Ishikawa (cell line): ENCODE results near the gene OXGR1.

Source experiments
- CEBPB ChIP-seq: IDR thresholded peaks from 2 replicates; pipeline ENCODE4 v1.6.1; 2012
- EGR1 ChIP-seq: IDR thresholded peaks from 2 replicates; pipeline ENCODE4 v1.6.1; 2012
- EP300 ChIP-seq: IDR thresholded peaks from 2 replicates; pipeline ENCODE4 v1.6.1; 2012; ENCODE audit warnings: borderline replicate concordance
- FOXM1 ChIP-seq: IDR thresholded peaks from 2 replicates; pipeline ENCODE4 v1.6.1; 2012; ENCODE audit warnings: low read depth, borderline replicate concordance
- REST ChIP-seq: IDR thresholded peaks from 2 replicates; pipeline ENCODE4 v1.6.1; 2012; ENCODE audit warnings: low read depth, mild to moderate bottlenecking
- TAF1 ChIP-seq: IDR thresholded peaks from 2 replicates; pipeline ENCODE4 v1.6.1; 2012; ENCODE audit warnings: low read depth, mild to moderate bottlenecking
- ZBTB7A ChIP-seq: IDR thresholded peaks from 2 replicates; pipeline ENCODE4 v1.6.1; 2012; ENCODE audit warnings: low read depth

- TF ChIP-seq ZBTB7A (no peak), CEBPB (no peak), FOXM1 (no peak), EGR1 (no peak), REST (no peak), EP300 (no peak), TAF1 (no peak)
Observed at GRCh38 chr13:96966415-96967102, 27.7 kb downstream of the OXGR1 start.
